HepG2 (cell line): ENCODE measurements around the gene MMP19. TPM values are rescaled to one million over a fixed set of nuclear protein-coding genes. Genes with fewer than 3 reads are reported as not detected.

Experiments
- ATF6 ChIP-seq: sonication (generic); formaldehyde crosslinking; conservative IDR thresholded peaks from 2 replicates; pipeline ENCODE4 v1.4.0; 2020; ENCODE audit warnings: missing genetic modification reagents
- CHD2 ChIP-seq: IDR thresholded peaks from 2 replicates; pipeline ENCODE4 v1.6.1; 2011; ENCODE audit warnings: low read depth, low read length, improper control_type of control experiment
- GATAD1 ChIP-seq: IDR thresholded peaks from 2 replicates; pipeline ENCODE4 v1.6.1; 2016; ENCODE audit warnings: missing genetic modification reagents, missing compliant biosample characterization
- HNF1B ChIP-seq: sonication (generic); formaldehyde crosslinking; IDR thresholded peaks from 2 replicates; pipeline ENCODE4 v1.5.1; 2020; ENCODE audit warnings: mild to moderate bottlenecking, moderate library complexity, missing genetic modification reagents
- HNF4A ChIP-seq: sonication (generic); formaldehyde crosslinking; IDR thresholded peaks from 2 replicates; pipeline ENCODE4 v1.4.0; 2020; ENCODE audit warnings: missing genetic modification reagents
- JDP2 ChIP-seq: sonication (generic); formaldehyde crosslinking; IDR thresholded peaks from 2 replicates; pipeline ENCODE4 v1.8.1; 2022; ENCODE audit warnings: missing genetic modification reagents, borderline replicate concordance
- KLF12 ChIP-seq: sonication (generic); formaldehyde crosslinking; IDR thresholded peaks from 2 replicates; pipeline ENCODE4 v1.4.0; 2020; ENCODE audit warnings: missing genetic modification reagents, borderline replicate concordance
- KMT2A ChIP-seq: sonication (generic); formaldehyde crosslinking; IDR thresholded peaks from 2 replicates; pipeline ENCODE4 v1.4.0; 2020; ENCODE audit warnings: missing genetic modification reagents
- NAIF1 ChIP-seq: sonication (generic); formaldehyde crosslinking; IDR thresholded peaks from 2 replicates; pipeline ENCODE4 v1.5.0; 2020; ENCODE audit warnings: mild to moderate bottlenecking, missing genetic modification reagents, borderline replicate concordance
- RBM22 ChIP-seq: fragments of 200-400 bp; formaldehyde crosslinking; optimal IDR thresholded peaks from 2 replicates; pipeline ENCODE3; 2017; ENCODE audit warnings: mild to moderate bottlenecking, low read length, moderate library complexity
- SMAD1 ChIP-seq: sonication (generic); formaldehyde crosslinking; IDR thresholded peaks from 2 replicates; pipeline ENCODE4 v1.4.0; 2020; ENCODE audit warnings: missing genetic modification reagents, low read depth, mild to moderate bottlenecking, borderline replicate concordance
- SRF ChIP-seq: IDR thresholded peaks from 2 replicates; pipeline ENCODE4 v1.6.1; 2011; ENCODE audit warnings: mild to moderate bottlenecking, low read depth, low read length, moderate library complexity
- TBL1XR1 ChIP-seq: fragments of 150-350 bp; IDR thresholded peaks from 2 replicates; pipeline ENCODE4 v1.6.1; 2014; ENCODE audit warnings: borderline replicate concordance, low read length; ENCODE audit not compliant: partially characterized antibody
- TBX2 ChIP-seq: sonication (generic); formaldehyde crosslinking; IDR thresholded peaks from 2 replicates; pipeline ENCODE4 v1.5.0; 2020; ENCODE audit warnings: missing genetic modification reagents, mild to moderate bottlenecking, borderline replicate concordance
- TEAD3 ChIP-seq: optimal IDR thresholded peaks from 2 replicates; pipeline ENCODE3; 2016; ENCODE audit warnings: borderline replicate concordance
- TEF ChIP-seq: sonication (generic); formaldehyde crosslinking; IDR thresholded peaks from 2 replicates; pipeline ENCODE4 v1.5.0; 2020; ENCODE audit warnings: missing genetic modification reagents
- THRA ChIP-seq: sonication (generic); formaldehyde crosslinking; IDR thresholded peaks from 2 replicates; pipeline ENCODE4 v1.4.0; 2020; ENCODE audit warnings: missing genetic modification reagents, borderline replicate concordance
- XBP1 ChIP-seq: sonication (generic); formaldehyde crosslinking; IDR thresholded peaks from 2 replicates; pipeline ENCODE4 v1.5.0; 2020; ENCODE audit warnings: missing genetic modification reagents
- ZBTB38 ChIP-seq: sonication (generic); formaldehyde crosslinking; IDR thresholded peaks from 2 replicates; pipeline ENCODE4 v1.5.1; 2020; ENCODE audit warnings: mild to moderate bottlenecking, missing genetic modification reagents
- ZFY ChIP-seq: sonication (generic); formaldehyde crosslinking; IDR thresholded peaks from 2 replicates; pipeline ENCODE4 v1.4.0; 2020; ENCODE audit warnings: missing genetic modification reagents
- ZNF136 ChIP-seq: sonication (generic); formaldehyde crosslinking; IDR thresholded peaks from 2 replicates; pipeline ENCODE4 v1.8.1; 2022; ENCODE audit warnings: low read depth, mild to moderate bottlenecking, moderate library complexity, missing genetic modification reagents
- ZNF224 ChIP-seq: sonication (generic); formaldehyde crosslinking; IDR thresholded peaks from 2 replicates; pipeline ENCODE4 v1.5.0; 2020; ENCODE audit warnings: mild to moderate bottlenecking, missing genetic modification reagents
- ZNF446 ChIP-seq: sonication (generic); formaldehyde crosslinking; IDR thresholded peaks from 2 replicates; pipeline ENCODE4 v1.5.0; 2020; ENCODE audit warnings: mild to moderate bottlenecking, missing genetic modification reagents
- ZNF496 ChIP-seq: sonication (generic); formaldehyde crosslinking; IDR thresholded peaks from 2 replicates; pipeline ENCODE4 v1.8.1; 2023; ENCODE audit warnings: mild to moderate bottlenecking, moderate library complexity, missing genetic modification reagents; ENCODE audit not compliant: insufficient replicate concordance
- ZNF879 ChIP-seq: sonication (generic); formaldehyde crosslinking; IDR thresholded peaks from 2 replicates; pipeline ENCODE4 v1.8.1; 2023; ENCODE audit warnings: missing genetic modification reagents
- polyA plus RNA-seq, 8 experiments: library from polyadenylated mRNA; depleted of rRNA in 3 of 8; stranded (reverse) in 7 of 8; unstranded in 1 of 8; fragments of >200 nt; fragmentation: Illumina TruSeq in 4 of 8; extraction: Trizol in 4 of 8; gene quantifications; 2 replicates each; pipeline versions ENCODE4 v1.2.1 to v1.2.3, GENCODE V29; 2011 to 2016; ENCODE audit warnings: low read depth in 4 of 8, missing spikeins in 1 of 8, mixed read lengths in 1 of 8; ENCODE audit not compliant: insufficient read depth in 1 of 8
- total RNA-seq, 5 experiments: library from RNA; depleted of rRNA; stranded (reverse); fragments of >200 nt; fragmentation: Illumina TruSeq; extraction: Trizol; gene quantifications; 2 replicates each; pipeline ENCODE4 v1.2.3, GENCODE V29; 2016; ENCODE audit warnings: low read depth in 1 of 5

MMP19 gene
- total and polyA plus RNA-seq, 2 of the 13 experiments (the other 11 are each of a cell fraction or from before 2014, with no cell fraction given) = 0.07 to 0.08 TPM

GRCh38 chr12:55817345-55818139 lies 25.2 kb downstream of the MMP19 start, which contains the start of the genes ORMDL2 and SARNP (continued):
- TF ChIP-seq JDP2 (CRISPR knock-in tag) = no peak
- peak; percentile 57; the same call in 1 of the 2 replicates for TF ChIP-seq HNF1B
- peak; percentile 21 for TF ChIP-seq TBL1XR1
- TF ChIP-seq HNF4A (CRISPR knock-in tag) = no peak; the same call in 1 of the 2 replicates
- no peak for TF ChIP-seq THRA
- TF ChIP-seq RBM22 = no peak
- TF ChIP-seq SRF = no peak
- TF ChIP-seq ZNF136 = no peak
- peak; percentile 19 for TF ChIP-seq TEAD3 (CRISPR knock-in tag)
- TF ChIP-seq TEF (CRISPR knock-in tag) = no peak
- no peak for TF ChIP-seq ATF6 (CRISPR knock-in tag)
- no peak for TF ChIP-seq KLF12 (CRISPR knock-in tag)
- TF ChIP-seq KMT2A = peak; percentile 80; the same call in 1 of the 2 replicates
- peak; percentile 88 for TF ChIP-seq GATAD1
- TF ChIP-seq TBX2 (CRISPR knock-in tag) = peak; percentile 75
- no peak for TF ChIP-seq SMAD1 (CRISPR knock-in tag)
- no peak for TF ChIP-seq ZNF879 (CRISPR knock-in tag)
- TF ChIP-seq ZBTB38 (CRISPR knock-in tag) = no peak
- no peak for TF ChIP-seq ZNF224 (CRISPR knock-in tag)
- no peak for TF ChIP-seq NAIF1 (CRISPR knock-in tag)
- no peak for TF ChIP-seq ZNF496 (CRISPR knock-in tag)
- no peak for TF ChIP-seq XBP1 (CRISPR knock-in tag)
- no peak; the same call in 1 of the 2 replicates for TF ChIP-seq CHD2
- no peak for TF ChIP-seq ZNF446
- TF ChIP-seq ZFY (CRISPR knock-in tag) = peak; percentile 58
